Suprapubic skin (tissue), 4 donors: Measurements from ENCODE around the gene TF. TPM values are rescaled to one million over a fixed set of nuclear protein-coding genes. Genes with fewer than 3 reads are reported as not detected.
"Not testable (repeated sequence)": the region's sequence is repeated elsewhere in the genome, so short reads cannot be mapped to it uniquely, and the experiment has no call there.

Experiments used
- DNase-seq, 2 donors: peaks; one replicate each; pipeline ENCODE4 v3.0.0-alpha.2; 2019; ENCODE audit warnings: low spot score in 2 of 2
- H3K27ac ChIP-seq: fragments of 200-600 bp; sonication (generic); one replicate; pipeline ENCODE4 v1.5.1; 2019
- H3K27me3 ChIP-seq: fragments of 200-600 bp; sonication (generic); one replicate; pipeline ENCODE4 v1.5.1; 2019
- H3K36me3 ChIP-seq: fragments of 200-600 bp; sonication (generic); one replicate; pipeline ENCODE4 v1.5.1; 2019
- H3K4me1 ChIP-seq: fragments of 200-600 bp; sonication (generic); one replicate; pipeline ENCODE4 v1.5.1; 2019
- H3K4me3 ChIP-seq: fragments of 200-600 bp; sonication (generic); one replicate; pipeline ENCODE4 v1.5.1; 2019; ENCODE audit warnings: mild to moderate bottlenecking
- H3K9me3 ChIP-seq: fragments of 200-600 bp; sonication (generic); one replicate; pipeline ENCODE4 v1.5.1; 2019
- CTCF ChIP-seq, 2 donors: fragments of 200-600 bp in 1 of 2; fragments of 450-650 bp in 1 of 2; sonication (generic) in 1 of 2; IDR thresholded peaks; one replicate each; pipeline ENCODE4 v1.5.1; 2016 to 2019; ENCODE audit warnings: antibody characterized with exemption in 2 of 2, mild to moderate bottlenecking in 1 of 2, moderate library complexity in 1 of 2
- EP300 ChIP-seq: sonication (generic); formaldehyde crosslinking; IDR thresholded peaks from one replicate; pipeline ENCODE4 v1.6.1; 2017; ENCODE audit warnings: antibody characterized with exemption
- POLR2A ChIP-seq, 2 donors: fragments of 450-650 bp; IDR thresholded peaks; one replicate each; pipeline ENCODE4 v1.6.1; 2017; ENCODE audit warnings: antibody characterized with exemption in 2 of 2, mild to moderate bottlenecking in 2 of 2, moderate library complexity in 2 of 2
- POLR2AphosphoS5 ChIP-seq, 3 donors: sonication (generic); formaldehyde crosslinking; IDR thresholded peaks; one replicate each; pipeline ENCODE4 v1.6.1; 2017; ENCODE audit warnings: antibody characterized with exemption in 3 of 3
- WGBS: methylation state at CpG from one replicate; pipeline ENCODE4 v1.1.5; 2018; 5-methylcytosine and 5-hydroxymethylcytosine counted together
- total RNA-seq, 4 donors: library from RNA; depleted of rRNA; stranded (reverse); fragments of >200 nt; gene quantifications; one replicate each; pipeline ENCODE4 v1.1.0, GENCODE V29; 2016

The TF gene
- total RNA-seq, 4 donors from 2014 or later = 4.8 to 16.5 (median 8.7) TPM

- Histone ChIP-seq H3K27ac (no peak overlapping the region), H3K4me1 (peaks cover 3% of the 10 kb centered on the region), H3K27me3 (no peaks in the 10 kb centered on the region), H3K9me3 (no peaks in the 10 kb centered on the region), H3K36me3 (no peaks in the 10 kb centered on the region), H3K4me3 (no peak overlapping the region)
- WGBS = 85% methylated on average over 5 of the region's 5 CpGs
- DNase-seq = no peak
- TF ChIP-seq EP300 (no peak), POLR2A (IDR thresholded peaks at IDR 0.05) (no peak), CTCF (IDR thresholded peaks at IDR 0.05) (no peak), POLR2AphosphoS5 (IDR thresholded peaks at IDR 0.05) (no peak)
Measured at GRCh38 chr3:133712017-133712416, 34.2 kb upstream of the TF start.

GRCh38 chr3:133713347-133713746, 32.8 kb upstream of the TF start:
- WGBS = 74% methylated on average over 5 of the region's 5 CpGs
- TF ChIP-seq CTCF (IDR thresholded peaks at IDR 0.05) = no peak
- TF ChIP-seq POLR2A (IDR thresholded peaks at IDR 0.05) = no peak

GRCh38 chr3:133717424-133717823, 28.8 kb upstream of the TF start:
- H3K9me3 ChIP-seq = peaks cover under 1% of the 10 kb centered on the region
- H3K27ac ChIP-seq = no peak overlapping the region
- H3K27me3 ChIP-seq = no peaks in the 10 kb centered on the region
- no peak overlapping the region for H3K4me3 ChIP-seq
- H3K36me3 ChIP-seq = no peaks in the 10 kb centered on the region
- H3K4me1 ChIP-seq = peaks cover 3% of the 10 kb centered on the region
- DNase-seq = no peak
- WGBS = 76% methylated on average over 3 of the region's 3 CpGs
- no peak for TF ChIP-seq EP300
- no peak for TF ChIP-seq POLR2A (IDR thresholded peaks at IDR 0.05)
- no peak for TF ChIP-seq CTCF (IDR thresholded peaks at IDR 0.05)
- no peak for TF ChIP-seq POLR2AphosphoS5 (IDR thresholded peaks at IDR 0.05)

More at GRCh38 chr3:133713347-133713746, 32.8 kb upstream of the TF start:
- Histone ChIP-seq H3K9me3 (no peaks in the 10 kb centered on the region), H3K36me3 (no peaks in the 10 kb centered on the region), H3K27ac (no peak overlapping the region), H3K4me3 (no peak overlapping the region), H3K4me1 (peaks cover 3% of the 10 kb centered on the region), H3K27me3 (no peaks in the 10 kb centered on the region)
- DNase-seq = no peak

GRCh38 chr3:133722935-133723334, 23.3 kb upstream of the TF start:
- TF ChIP-seq POLR2AphosphoS5 (IDR thresholded peaks at IDR 0.05) = no peak
- TF ChIP-seq EP300 = no peak
- no peak for TF ChIP-seq CTCF (IDR thresholded peaks at IDR 0.05)
- TF ChIP-seq POLR2A (IDR thresholded peaks at IDR 0.05) = no peak
- Histone ChIP-seq H3K36me3 (no peaks in the 10 kb centered on the region), H3K9me3 (peaks cover 9% of the 10 kb centered on the region), H3K4me3 (no peak overlapping the region), H3K4me1 (no peaks in the 10 kb centered on the region), H3K27me3 (no peaks in the 10 kb centered on the region), H3K27ac (no peak overlapping the region)
- no peak for DNase-seq

- no peak for TF ChIP-seq POLR2A (IDR thresholded peaks at IDR 0.05)
- TF ChIP-seq CTCF (IDR thresholded peaks at IDR 0.05) = no peak
- TF ChIP-seq EP300 = no peak
- TF ChIP-seq POLR2AphosphoS5 (IDR thresholded peaks at IDR 0.05) = no peak
- no peaks in the 10 kb centered on the region for H3K36me3 ChIP-seq
- no peak overlapping the region for H3K4me3 ChIP-seq
- H3K27me3 ChIP-seq = no peaks in the 10 kb centered on the region
- no peaks in the 10 kb centered on the region for H3K9me3 ChIP-seq
- peaks cover 7% of the 10 kb centered on the region for H3K4me1 ChIP-seq
- no peak overlapping the region for H3K27ac ChIP-seq
- DNase-seq = no peak
Measured at GRCh38 chr3:133730993-133731392, 15.2 kb upstream of the TF start.

GRCh38 chr3:133732231-133732630, 14.0 kb upstream of the TF start:
- H3K9me3 ChIP-seq, H3K36me3 ChIP-seq, H3K4me1 ChIP-seq, H3K27ac ChIP-seq, DNase-seq, H3K4me3 ChIP-seq, H3K27me3 ChIP-seq: not testable (repeated sequence)
- WGBS = 83% methylated on average over 6 of the region's 6 CpGs
